Type B pancreatic cell (in vitro differentiated cells): ENCODE data around the gene VSTM2L. TPM values are rescaled to one million over a fixed set of nuclear protein-coding genes. Genes with fewer than 3 reads are reported as not detected.
A peak's percentile ranks its signal among the peaks of the same experiment; 100 is the strongest.

Experiments used
- DNase-seq: peaks from one replicate; pipeline ENCODE4 v3.0.0; 2021; ENCODE audit warnings: mixed read lengths; ENCODE audit not compliant: unreplicated experiment; ENCODE audit errors: extremely low spot score
- H3K27ac Mint-ChIP-seq: 2 replicates; pipeline ENCODE4 v1.8.0; 2021; ENCODE audit warnings: mild to moderate bottlenecking, mixed read lengths
- H3K27me3 Mint-ChIP-seq: 2 replicates; pipeline ENCODE4 v1.8.0; 2021; ENCODE audit warnings: mixed read lengths
- H3K36me3 Mint-ChIP-seq: 2 replicates; pipeline ENCODE4 v1.8.0; 2021; ENCODE audit warnings: mixed read lengths
- H3K4me1 Mint-ChIP-seq: one replicate; pipeline ENCODE4 v1.8.0; 2021; ENCODE audit warnings: mixed read lengths; ENCODE audit not compliant: unreplicated experiment
- H3K4me3 Mint-ChIP-seq: 2 replicates; pipeline ENCODE4 v1.8.0; 2021; ENCODE audit warnings: mild to moderate bottlenecking, mixed read lengths
- H3K9me3 Mint-ChIP-seq: 2 replicates; pipeline ENCODE4 v1.8.0; 2021; ENCODE audit warnings: mixed read lengths
- total RNA-seq: library from RNA; stranded (reverse); gene quantifications from 2 replicates; pipeline ENCODE4 v1.2.1, GENCODE V29; 2021; ENCODE audit warnings: low replicate concordance
- TF ChIP-seq, protein P1 (sequence below): fragments of 200-600 bp; sonication (generic); conservative IDR thresholded peaks from 2 replicates; pipeline ENCODE4 v1.5.0; 2021; ENCODE audit warnings: antibody characterized with exemption, mild to moderate bottlenecking

VSTM2L gene
- total RNA-seq, 1 donor from 2014 or later = 11.4 TPM

DNA sequence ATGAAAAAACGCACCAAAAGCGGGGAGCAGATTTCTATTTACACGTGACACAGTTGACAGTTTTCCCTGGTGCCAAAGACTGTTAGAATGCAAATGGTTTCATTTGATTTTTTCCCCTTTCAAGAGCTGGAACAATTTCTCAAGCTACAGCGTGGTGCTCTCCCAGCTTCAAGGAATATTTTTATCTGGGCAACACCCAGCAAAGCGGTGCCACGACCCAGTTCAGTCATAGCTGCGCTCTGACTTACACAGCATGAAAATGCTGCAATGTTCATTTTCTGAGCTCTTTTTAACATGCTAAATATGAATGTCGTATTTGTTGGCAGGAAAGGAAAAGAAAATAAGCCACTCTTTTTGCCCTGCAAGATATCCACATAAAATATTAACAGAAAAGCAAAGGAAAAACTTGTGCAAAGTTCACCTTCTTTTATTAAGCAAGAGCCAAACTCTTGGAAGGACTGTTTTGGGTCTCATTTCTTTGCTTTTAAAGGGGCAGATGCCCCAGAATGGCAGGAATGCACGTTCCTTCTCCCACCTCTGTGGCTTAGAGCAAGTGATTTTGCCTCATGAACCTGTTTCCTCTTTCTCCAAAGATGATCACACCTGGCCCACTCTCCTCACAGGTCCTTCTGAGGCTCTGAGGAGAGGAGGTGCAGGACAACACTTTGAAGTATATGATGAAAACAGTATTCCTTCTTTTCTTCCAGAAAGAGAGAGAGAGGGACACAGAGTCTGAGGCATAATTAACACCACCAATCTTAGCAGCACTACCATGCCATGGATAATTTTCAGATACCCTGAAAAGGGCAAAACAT, 83.3 kb downstream of the VSTM2L start:
- DNase-seq = no peak
- Mint-ChIP-seq H3K27ac (no peak overlapping the region), H3K4me1 (peaks cover 40% of the 10 kb centered on the region), H3K4me3 (no peak overlapping the region), H3K27me3 (no peaks in the 10 kb centered on the region), H3K36me3 (peaks cover 14% of the 10 kb centered on the region), H3K9me3 (no peaks in the 10 kb centered on the region)
- TF ChIP-seq, protein P1, sequence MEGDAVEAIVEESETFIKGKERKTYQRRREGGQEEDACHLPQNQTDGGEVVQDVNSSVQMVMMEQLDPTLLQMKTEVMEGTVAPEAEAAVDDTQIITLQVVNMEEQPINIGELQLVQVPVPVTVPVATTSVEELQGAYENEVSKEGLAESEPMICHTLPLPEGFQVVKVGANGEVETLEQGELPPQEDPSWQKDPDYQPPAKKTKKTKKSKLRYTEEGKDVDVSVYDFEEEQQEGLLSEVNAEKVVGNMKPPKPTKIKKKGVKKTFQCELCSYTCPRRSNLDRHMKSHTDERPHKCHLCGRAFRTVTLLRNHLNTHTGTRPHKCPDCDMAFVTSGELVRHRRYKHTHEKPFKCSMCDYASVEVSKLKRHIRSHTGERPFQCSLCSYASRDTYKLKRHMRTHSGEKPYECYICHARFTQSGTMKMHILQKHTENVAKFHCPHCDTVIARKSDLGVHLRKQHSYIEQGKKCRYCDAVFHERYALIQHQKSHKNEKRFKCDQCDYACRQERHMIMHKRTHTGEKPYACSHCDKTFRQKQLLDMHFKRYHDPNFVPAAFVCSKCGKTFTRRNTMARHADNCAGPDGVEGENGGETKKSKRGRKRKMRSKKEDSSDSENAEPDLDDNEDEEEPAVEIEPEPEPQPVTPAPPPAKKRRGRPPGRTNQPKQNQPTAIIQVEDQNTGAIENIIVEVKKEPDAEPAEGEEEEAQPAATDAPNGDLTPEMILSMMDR = no peak

DNA sequence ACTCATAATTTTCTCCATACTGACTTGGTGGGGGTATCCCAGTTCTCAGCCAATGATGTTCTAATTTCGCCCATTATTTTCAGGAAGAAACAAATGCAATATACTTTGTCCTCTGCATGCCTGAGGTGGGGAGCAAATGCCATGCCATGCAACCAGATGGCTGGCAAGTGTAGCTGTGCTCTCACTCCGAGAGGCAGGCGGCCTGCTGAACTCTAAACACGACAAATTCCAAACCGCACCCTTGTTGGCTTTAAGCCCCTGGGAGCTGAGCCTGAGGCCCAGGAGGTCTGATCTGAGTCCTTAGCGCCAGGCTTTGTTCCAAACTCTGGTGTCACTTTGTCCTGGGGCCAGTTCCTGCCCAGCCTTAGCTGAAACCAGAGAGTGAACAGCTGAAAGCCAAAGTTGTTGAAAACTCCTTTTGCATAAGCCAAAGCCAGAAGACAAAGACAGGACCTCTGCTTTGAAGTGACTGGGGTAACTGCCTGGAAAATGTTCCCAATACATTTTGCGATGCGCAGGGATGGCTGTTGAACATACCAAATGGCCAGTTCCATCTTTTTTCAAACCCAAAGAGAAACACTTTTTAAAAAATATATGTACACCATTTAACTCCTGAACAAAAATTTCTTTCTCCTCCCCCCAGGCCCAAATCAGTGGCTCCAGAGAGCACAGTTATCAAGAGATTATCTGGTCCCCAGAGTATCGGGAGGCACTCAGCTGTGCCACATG, 84.1 kb downstream of the VSTM2L start:
- Mint-ChIP-seq H3K27ac (peak overlapping the region; percentile 70), H3K27me3 (no peaks in the 10 kb centered on the region), H3K9me3 (no peaks in the 10 kb centered on the region), H3K4me3 (peak overlapping the region; percentile 28), H3K36me3 (peaks cover 9% of the 10 kb centered on the region), H3K4me1 (peaks cover 45% of the 10 kb centered on the region)
- DNase-seq = no peak
- TF ChIP-seq, protein P1 = no peak

DNA sequence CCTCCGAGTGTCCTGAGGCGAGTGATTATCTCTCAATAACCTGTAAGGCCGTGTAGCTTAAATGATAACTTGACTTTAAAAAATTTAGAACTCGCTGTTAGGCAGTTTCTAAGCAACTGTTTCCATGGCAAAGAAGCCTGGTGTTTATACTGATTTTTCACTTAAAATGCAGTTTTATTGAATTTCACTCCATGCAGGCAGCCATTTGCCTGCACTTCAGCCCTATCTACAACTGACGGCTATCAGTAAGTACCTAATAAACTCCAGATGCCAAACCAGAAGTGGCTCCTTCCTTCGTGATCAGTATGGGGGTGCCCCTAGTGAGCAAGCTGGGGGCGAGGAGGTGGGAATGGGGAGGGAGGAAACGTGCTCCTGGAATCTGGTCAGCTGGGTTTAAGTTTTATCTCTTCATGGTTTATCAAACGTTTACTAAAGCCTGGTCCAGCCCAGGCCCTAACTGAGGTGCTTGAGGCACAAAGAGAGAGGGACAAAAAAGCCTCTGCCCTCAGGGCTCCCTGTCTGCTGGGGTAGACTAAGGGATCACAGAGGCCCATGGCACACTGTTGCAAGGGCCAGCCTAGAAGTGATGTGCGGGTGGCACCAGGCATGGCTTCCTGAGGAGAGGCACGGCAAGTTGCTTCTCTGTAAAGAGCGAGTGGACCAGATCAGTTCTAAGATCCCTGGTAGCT, 84.8 kb downstream of the VSTM2L start:
- H3K4me1 Mint-ChIP-seq = peaks cover 48% of the 10 kb centered on the region
- peak overlapping the region; percentile 70 for H3K27ac Mint-ChIP-seq
- H3K4me3 Mint-ChIP-seq = peak overlapping the region; percentile 28
- TF ChIP-seq, protein P1 = no peak
- peaks cover 7% of the 10 kb centered on the region for H3K36me3 Mint-ChIP-seq
- DNase-seq = no peak
- H3K27me3 Mint-ChIP-seq = no peaks in the 10 kb centered on the region
- no peaks in the 10 kb centered on the region for H3K9me3 Mint-ChIP-seq

DNA sequence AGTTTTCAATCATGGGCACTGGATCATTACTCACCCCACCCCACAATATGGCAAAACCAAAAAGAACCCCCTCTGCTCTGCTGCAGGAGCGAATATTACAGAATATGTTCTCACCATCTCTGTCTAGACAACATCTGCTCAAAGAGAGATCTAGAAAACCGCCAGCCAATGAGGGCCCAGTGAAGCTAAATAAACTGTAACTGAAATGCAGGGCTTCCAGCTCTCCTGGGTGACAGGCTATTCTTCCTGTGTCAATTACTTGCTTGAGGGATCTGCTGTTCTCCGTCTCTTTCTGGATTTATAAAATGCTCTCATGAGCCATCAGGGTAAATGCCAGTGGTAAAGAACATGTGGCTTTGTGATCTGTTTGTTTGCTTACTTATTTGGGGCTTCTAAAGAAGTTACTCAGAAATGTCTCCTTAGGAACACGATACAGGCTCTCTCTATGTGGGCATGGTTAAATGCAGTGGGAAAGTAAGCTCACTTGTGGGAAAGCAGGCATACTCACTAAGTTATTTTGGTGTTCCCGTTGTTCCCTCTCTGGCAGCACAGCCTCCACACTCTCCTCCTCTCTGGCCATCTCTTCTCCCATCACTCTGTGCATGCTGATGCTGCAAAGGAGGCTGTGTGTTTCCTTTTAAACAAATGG, 85.5 kb downstream of the VSTM2L start:
- H3K4me1 Mint-ChIP-seq = peaks cover 55% of the 10 kb centered on the region
- H3K9me3 Mint-ChIP-seq = no peaks in the 10 kb centered on the region
- H3K4me3 Mint-ChIP-seq = no peak overlapping the region

More for the DNA sequence above, 85.5 kb downstream of the VSTM2L start:
- TF ChIP-seq, protein P1 = no peak
- no peak for DNase-seq
- H3K27me3 Mint-ChIP-seq = no peaks in the 10 kb centered on the region
- H3K36me3 Mint-ChIP-seq = peaks cover 6% of the 10 kb centered on the region
- peak overlapping the region; percentile 70 for H3K27ac Mint-ChIP-seq
